ENCODE measurements around the gene CBFB. TPM values are rescaled to one million over a fixed set of nuclear protein-coding genes. Genes with fewer than 3 reads are reported as not detected.

CBFB gene
- total RNA-seq, 6 donors from 2014 or later, result 31.4 to 73.4 (median 54.1) TPM

DNA sequence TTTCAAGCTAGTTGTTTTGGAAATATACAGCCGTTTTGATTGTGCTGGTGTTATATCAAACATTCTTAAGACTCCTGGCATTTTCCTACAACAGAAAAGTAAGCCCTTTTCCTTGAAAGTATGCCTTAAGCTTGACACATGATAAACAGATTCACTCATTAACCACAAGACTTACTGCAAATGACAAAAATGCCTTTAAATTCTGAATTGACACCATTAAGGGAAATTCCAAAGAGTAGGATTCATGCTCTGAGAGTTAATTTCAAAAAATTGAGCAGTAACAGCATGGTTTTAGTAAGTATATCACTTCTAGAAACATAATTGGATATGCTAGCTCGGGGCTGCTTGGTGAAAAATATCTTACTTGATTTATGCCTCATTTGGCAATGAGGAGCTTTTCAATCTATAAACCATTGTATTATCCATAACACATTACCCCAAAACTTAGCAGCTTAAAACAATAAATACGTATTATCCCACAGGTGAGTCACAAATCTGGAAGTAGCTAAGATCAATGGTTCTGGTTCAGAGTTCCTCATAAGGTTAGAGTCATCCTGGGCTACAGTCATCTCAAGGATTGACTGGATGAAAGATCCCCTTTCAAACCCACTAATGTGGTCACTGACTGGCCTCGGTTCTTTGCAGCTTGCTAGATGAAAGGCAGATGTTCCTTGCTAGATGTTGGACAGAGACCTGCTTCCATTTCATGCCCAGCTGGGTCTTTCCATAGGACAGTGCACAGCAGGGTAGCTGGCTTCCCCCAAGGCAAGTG is 72.5 kb downstream of the CBFB start:
- 90 to 92% methylated on average over 4 of the region's 4 CpGs for WGBS, 2 donors
- no peaks in the 10 kb centered on the region for H3K27me3 ChIP-seq
- H3K4me1 ChIP-seq, result peaks cover 0 to 12% (median 9%) of the 10 kb centered on the region in 4 donors
- DNase-seq, result no peak
- no peaks in the 10 kb centered on the region for H3K9me3 ChIP-seq
- TF ChIP-seq POLR2A (IDR thresholded peaks at IDR 0.05), result no peak
- no peak for TF ChIP-seq CTCF (IDR thresholded peaks at IDR 0.05)
- no peak for TF ChIP-seq POLR2AphosphoS5 (IDR thresholded peaks at IDR 0.05)
- TF ChIP-seq EP300 (IDR thresholded peaks at IDR 0.05), result no peak
- no peak for ATAC-seq (ENCODE audit: low FRiP score in 2 of 2)
- peaks cover 0 to 19% (median 3%) of the 10 kb centered on the region in 4 donors for H3K36me3 ChIP-seq
- no peak overlapping the region for H3K27ac ChIP-seq
- H3K4me3 ChIP-seq, result no peak overlapping the region

DNA sequence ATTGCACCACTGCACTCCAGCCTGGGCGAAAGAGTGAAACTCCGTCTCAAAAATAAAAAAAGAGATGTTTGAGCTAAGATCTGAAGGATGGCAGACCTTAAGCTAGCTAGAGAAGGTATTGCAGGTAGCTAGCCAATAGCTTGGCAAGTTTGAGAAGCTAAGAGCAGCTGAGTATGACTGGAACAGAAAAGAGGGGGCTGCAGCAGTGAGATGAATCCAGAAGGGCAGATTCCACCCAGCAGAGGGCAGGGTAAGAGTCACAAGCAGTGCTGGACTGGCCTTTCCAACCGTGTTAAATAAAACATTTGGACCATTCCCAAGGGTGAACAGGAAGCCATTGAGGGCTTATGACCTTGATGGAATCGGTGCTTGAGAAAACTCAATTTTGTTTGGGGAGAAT is 75.1 kb downstream of the CBFB start:
- H3K27me3 ChIP-seq, result no peaks in the 10 kb centered on the region
- no peak overlapping the region for H3K4me3 ChIP-seq
- 35 to 43% methylated on average over 4 of the region's 4 CpGs for WGBS, 2 donors
- DNase-seq, result no peak
- H3K27ac ChIP-seq, result no peak overlapping the region
- H3K9me3 ChIP-seq, result no peaks in the 10 kb centered on the region
- peaks cover 2 to 16% (median 11%) of the 10 kb centered on the region in 4 donors for H3K4me1 ChIP-seq
- peak; percentile 23 to 37 for ATAC-seq (ENCODE audit: low FRiP score in 2 of 2)
- H3K36me3 ChIP-seq, result peaks cover 0 to 16% (median 3%) of the 10 kb centered on the region in 4 donors
- no peak for TF ChIP-seq EP300 (IDR thresholded peaks at IDR 0.05)
- peak in 2 of 6 experiments; percentile 14 to 17 for TF ChIP-seq CTCF (IDR thresholded peaks at IDR 0.05)

DNA sequence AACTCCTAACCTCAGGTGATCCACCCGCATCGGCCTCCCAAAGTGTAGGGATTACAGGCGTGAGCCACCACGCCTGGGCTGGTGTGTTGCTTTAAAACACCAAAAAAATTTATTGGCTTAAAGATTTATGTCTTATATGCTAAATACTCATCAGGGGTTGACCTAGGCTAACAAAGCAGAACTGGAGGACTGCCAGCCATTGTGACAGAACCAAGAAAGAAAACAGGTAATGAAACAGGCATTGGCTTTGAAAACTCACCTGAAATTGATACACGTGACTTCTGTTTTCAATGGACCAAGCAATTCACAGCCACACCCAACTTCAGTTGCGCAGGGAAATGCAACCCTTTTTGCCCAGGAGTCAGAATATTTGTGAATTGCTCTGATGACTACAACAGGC is 75.9 kb downstream of the CBFB start:
- DNase-seq (no peak), ATAC-seq (ENCODE audit: low FRiP score in 2 of 2) (no peak)
- H3K36me3 ChIP-seq, result peaks cover 0 to 8% (median 0%) of the 10 kb centered on the region in 4 donors
- peaks cover 6 to 20% (median 14%) of the 10 kb centered on the region in 4 donors for H3K4me1 ChIP-seq
- WGBS, 2 donors, result 78 to 82% methylated on average over 6 of the region's 6 CpGs
- no peaks in the 10 kb centered on the region for H3K9me3 ChIP-seq
- no peak for TF ChIP-seq POLR2A (IDR thresholded peaks at IDR 0.05)
- no peak for TF ChIP-seq CTCF (IDR thresholded peaks at IDR 0.05)
- no peak for TF ChIP-seq POLR2AphosphoS5 (IDR thresholded peaks at IDR 0.05)
- no peak for TF ChIP-seq EP300 (IDR thresholded peaks at IDR 0.05)
- H3K27me3 ChIP-seq, result no peaks in the 10 kb centered on the region
- peak overlapping the region in 3 of 4 donors; percentile 28 to 66 (median 31) for H3K27ac ChIP-seq
- H3K4me3 ChIP-seq, result no peak overlapping the region

- H3K27me3 ChIP-seq, result no peaks in the 10 kb centered on the region
- H3K4me3 ChIP-seq, result no peak overlapping the region
- peak overlapping the region in 3 of 4 donors; percentile 28 to 66 (median 31) for H3K27ac ChIP-seq
- DNase-seq (no peak), ATAC-seq (ENCODE audit: low FRiP score in 2 of 2) (no peak)
- no peak for TF ChIP-seq POLR2A (IDR thresholded peaks at IDR 0.05)
- TF ChIP-seq CTCF (IDR thresholded peaks at IDR 0.05), result no peak
- no peak for TF ChIP-seq POLR2AphosphoS5 (IDR thresholded peaks at IDR 0.05)
- TF ChIP-seq EP300 (IDR thresholded peaks at IDR 0.05), result no peak
- WGBS, 2 donors, result 63% methylated on average over 2 of the region's 2 CpGs
- peaks cover 6 to 20% (median 15%) of the 10 kb centered on the region in 4 donors for H3K4me1 ChIP-seq
- peaks cover 0 to 6% (median 0%) of the 10 kb centered on the region in 4 donors for H3K36me3 ChIP-seq
- no peaks in the 10 kb centered on the region for H3K9me3 ChIP-seq
Measured at GRCh38 chr16:67105246-67105645, 76.3 kb downstream of the CBFB start.
